A673 (cell line): ENCODE data around the gene DAD1.

Experiments used
- CTCF ChIP-seq: fragments of 300-800, 200-600 bp; sonication (generic); conservative IDR thresholded peaks from 2 replicates; pipeline ENCODE4 v1.5.1; 2017; ENCODE audit warnings: low read depth, mild to moderate bottlenecking, antibody characterized with exemption, low read length, moderate library complexity, mixed read lengths
- EZH2 ChIP-seq: fragments of 200-600 bp; sonication (generic); IDR thresholded peaks from 2 replicates; pipeline ENCODE4 v1.6.1; 2017; ENCODE audit warnings: borderline replicate concordance, low read depth, mild to moderate bottlenecking, mixed read lengths, antibody characterized with exemption, low read length; ENCODE audit not compliant: poor library complexity, severe bottlenecking

- TF ChIP-seq CTCF (no peak), EZH2 (no peak)
Observed at GRCh38 chr14:22538671-22539228, 50.3 kb downstream of the DAD1 start.
